Mucosa of rectum (tissue), 2 donors: ENCODE measurements around the gene FXYD7.

Source experiments
- H3K27ac ChIP-seq, 2 donors: one replicate each; pipeline ENCODE4 v1.7.0; 2013; ENCODE audit warnings: inconsistent platforms in 2 of 2, low read depth in 2 of 2, low read length in 2 of 2
- H3K27me3 ChIP-seq, 2 donors: one replicate each; pipeline ENCODE4 v1.7.0; 2013; ENCODE audit warnings: low read length in 2 of 2; ENCODE audit not compliant: control insufficient read depth in 2 of 2, insufficient read depth in 2 of 2
- H3K36me3 ChIP-seq, 2 donors: one replicate each; pipeline ENCODE4 v1.7.0; 2013; ENCODE audit warnings: low read length in 2 of 2; ENCODE audit not compliant: control insufficient read depth in 2 of 2, insufficient read depth in 2 of 2
- H3K4me1 ChIP-seq, 2 donors: one replicate each; pipeline ENCODE4 v1.7.0; 2013; ENCODE audit warnings: low read length in 2 of 2, mild to moderate bottlenecking in 1 of 2; ENCODE audit not compliant: control insufficient read depth in 2 of 2, insufficient read depth in 2 of 2
- H3K4me3 ChIP-seq, 2 donors: one replicate each; pipeline ENCODE4 v1.7.0; 2013; ENCODE audit warnings: low read length in 2 of 2
- H3K9ac ChIP-seq, 2 donors: one replicate each; pipeline ENCODE4 v1.7.0; 2013; ENCODE audit warnings: low read length in 2 of 2, low read depth in 1 of 2, mild to moderate bottlenecking in 1 of 2
- H3K9me3 ChIP-seq, 2 donors: one replicate each; pipeline ENCODE4 v1.7.0; 2013; ENCODE audit warnings: low read length in 2 of 2; ENCODE audit not compliant: control insufficient read depth in 2 of 2
- donor health status: healthy.
- donor health status: Normal muscosa, but diverticular disease.

The FXYD7 gene

GRCh38 chr19:35165200-35166058 is 22.4 kb downstream of the FXYD7 start:
- no peak overlapping the region for H3K27ac ChIP-seq
- no peak overlapping the region for H3K4me3 ChIP-seq
- H3K27me3 ChIP-seq, result no peaks in the 10 kb centered on the region
- no peak overlapping the region for H3K9ac ChIP-seq
- H3K36me3 ChIP-seq, result peaks cover 6 to 35% of the 10 kb centered on the region in 2 donors
- peaks cover 0 to 3% of the 10 kb centered on the region in 2 donors for H3K4me1 ChIP-seq
- no peaks in the 10 kb centered on the region for H3K9me3 ChIP-seq

- H3K4me3 ChIP-seq, result no peak overlapping the region
- H3K9me3 ChIP-seq, result no peaks in the 10 kb centered on the region
- H3K27me3 ChIP-seq, result no peaks in the 10 kb centered on the region
- no peak overlapping the region for H3K9ac ChIP-seq
- peaks cover 0 to 3% of the 10 kb centered on the region in 2 donors for H3K4me1 ChIP-seq
- peaks cover 6 to 34% of the 10 kb centered on the region in 2 donors for H3K36me3 ChIP-seq
- H3K27ac ChIP-seq, result no peak overlapping the region
Observed at GRCh38 chr19:35166100-35167063, 23.3 kb downstream of the FXYD7 start.

- Histone ChIP-seq H3K27me3 (no peaks in the 10 kb centered on the region), H3K27ac (no peak overlapping the region), H3K36me3 (peaks cover 6 to 26% of the 10 kb centered on the region in 2 donors), H3K4me1 (peaks cover 0 to 3% of the 10 kb centered on the region in 2 donors), H3K9me3 (no peaks in the 10 kb centered on the region), H3K9ac (no peak overlapping the region), H3K4me3 (no peak overlapping the region)
Observed at GRCh38 chr19:35167251-35168119, 24.4 kb downstream of the FXYD7 start.

- Histone ChIP-seq H3K27ac (no peak overlapping the region), H3K4me3 (no peak overlapping the region), H3K36me3 (peaks cover 6 to 21% of the 10 kb centered on the region in 2 donors), H3K9ac (no peak overlapping the region), H3K4me1 (peaks cover 0 to 3% of the 10 kb centered on the region in 2 donors), H3K9me3 (no peaks in the 10 kb centered on the region), H3K27me3 (no peaks in the 10 kb centered on the region)
Observed at GRCh38 chr19:35168196-35168595, 25.1 kb downstream of the FXYD7 start.

- Histone ChIP-seq H3K9ac (no peak overlapping the region), H3K4me3 (no peak overlapping the region), H3K9me3 (no peaks in the 10 kb centered on the region), H3K4me1 (peaks cover 0 to 3% of the 10 kb centered on the region in 2 donors), H3K36me3 (peaks cover 1 to 14% of the 10 kb centered on the region in 2 donors), H3K27me3 (no peaks in the 10 kb centered on the region), H3K27ac (no peak overlapping the region)
Observed at GRCh38 chr19:35169221-35169995, 26.4 kb downstream of the FXYD7 start.

GRCh38 chr19:35170359-35171061 is 27.5 kb downstream of the FXYD7 start:
- Histone ChIP-seq H3K9ac (no peak overlapping the region), H3K27me3 (no peaks in the 10 kb centered on the region), H3K4me1 (peaks cover 0 to 3% of the 10 kb centered on the region in 2 donors), H3K36me3 (peaks cover 0 to 11% of the 10 kb centered on the region in 2 donors), H3K4me3 (no peak overlapping the region), H3K9me3 (no peaks in the 10 kb centered on the region), H3K27ac (no peak overlapping the region)

- Histone ChIP-seq H3K4me3 (no peak overlapping the region), H3K9me3 (no peaks in the 10 kb centered on the region), H3K36me3 (no peaks in the 10 kb centered on the region), H3K9ac (no peak overlapping the region), H3K27me3 (no peaks in the 10 kb centered on the region), H3K27ac (no peak overlapping the region), H3K4me1 (peaks cover 0 to 3% of the 10 kb centered on the region in 2 donors)
Observed at GRCh38 chr19:35171730-35172129, 28.7 kb downstream of the FXYD7 start.

GRCh38 chr19:35174226-35174625 is 31.2 kb downstream of the FXYD7 start:
- Histone ChIP-seq H3K27ac (no peak overlapping the region), H3K4me1 (no peaks in the 10 kb centered on the region), H3K27me3 (peaks cover 0 to 1% of the 10 kb centered on the region in 2 donors), H3K9me3 (no peaks in the 10 kb centered on the region), H3K36me3 (no peaks in the 10 kb centered on the region), H3K9ac (no peak overlapping the region), H3K4me3 (no peak overlapping the region)
